GF-D8 (cell line): ENCODE measurements around the gene CNOT1.
"Not testable (repeated sequence)": the region's sequence is repeated elsewhere in the genome, so short reads cannot be mapped to it uniquely, and the experiment has no call there.

Experiments
- DNase-seq: peaks from one replicate; lab custom pipeline; 2025; lab: John Stamatoyannopoulos, UW

CNOT1 gene

DNA sequence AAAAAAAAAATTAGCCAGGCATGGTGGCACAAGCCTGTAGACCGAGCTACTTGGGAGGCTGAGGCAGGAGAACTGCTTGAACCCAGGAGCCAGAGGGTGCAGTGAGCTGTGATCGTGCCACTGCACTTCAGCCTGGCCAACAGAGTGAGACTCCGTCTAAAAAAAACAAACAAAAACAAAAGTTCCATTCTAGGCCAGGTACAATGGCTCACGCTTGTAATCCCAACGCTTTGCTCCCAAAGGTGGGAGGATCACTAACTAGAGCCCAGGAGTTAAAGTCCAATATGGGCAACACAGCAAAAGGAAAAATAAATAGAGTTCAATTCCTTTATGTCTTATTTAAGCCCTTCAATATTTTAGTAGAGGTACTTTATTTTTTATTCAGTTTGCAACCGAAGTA, 47.5 kb downstream of the CNOT1 start:
- DNase-seq = no peak

GRCh38 chr16:58579587-58579986, 50.0 kb downstream of the CNOT1 start:
- DNase-seq = no peak

GRCh38 chr16:58578642-58579041, 51.0 kb downstream of the CNOT1 start:
- no peak for DNase-seq

- no peak for DNase-seq
These were observed 52.5 kb downstream of the CNOT1 start for GRCh38 chr16:58577141-58577540.

- DNase-seq = no peak
These were observed 54.7 kb downstream of the CNOT1 start for GRCh38 chr16:58574895-58575294.

DNA sequence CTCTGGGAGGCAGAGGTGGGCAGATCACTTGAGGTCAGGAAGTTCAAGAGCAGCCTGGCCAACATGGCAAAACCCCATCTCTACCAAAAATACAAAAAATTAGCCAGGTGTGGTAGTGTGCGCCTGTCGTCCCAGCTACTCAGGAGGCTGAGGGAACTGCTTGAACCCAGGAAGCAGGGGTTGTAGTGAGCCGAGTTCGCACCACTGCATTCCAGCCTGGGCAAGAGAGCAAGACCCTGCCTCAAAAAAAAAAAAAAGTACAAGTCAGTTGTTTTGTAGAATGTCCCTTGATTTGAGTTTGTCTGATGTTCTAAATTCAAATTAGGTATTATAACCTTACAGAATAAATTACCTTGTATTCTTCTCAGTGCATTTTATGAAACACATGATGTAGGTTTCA, 63.9 kb downstream of the CNOT1 start:
- not testable (repeated sequence) for DNase-seq

DNA sequence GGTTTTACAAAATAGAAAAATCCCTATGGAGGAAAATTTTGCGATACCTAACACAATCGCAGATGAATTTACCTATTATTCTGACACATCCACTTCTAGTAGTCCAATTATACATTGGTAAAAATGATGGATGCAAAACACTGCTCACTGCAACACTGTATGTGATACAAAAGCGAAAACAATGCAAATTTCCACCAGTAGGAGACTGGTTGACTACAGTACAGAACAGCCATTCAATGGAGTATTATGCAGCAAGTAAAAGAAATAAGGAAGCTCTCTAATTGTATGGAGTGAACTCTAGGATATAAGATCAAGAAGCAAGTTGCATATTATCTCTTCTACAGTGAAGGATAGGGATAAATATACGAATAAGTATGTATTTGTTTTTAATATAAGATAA, 65.9 kb downstream of the CNOT1 start:
- DNase-seq = no peak

- DNase-seq = no peak
These were observed 66.4 kb downstream of the CNOT1 start for GRCh38 chr16:58563235-58563634.

- no peak for DNase-seq
These were observed 72.9 kb downstream of the CNOT1 start for GRCh38 chr16:58556678-58557077.

- DNase-seq = no peak
These were observed 78.1 kb downstream of the CNOT1 start for GRCh38 chr16:58551496-58551895.

DNA sequence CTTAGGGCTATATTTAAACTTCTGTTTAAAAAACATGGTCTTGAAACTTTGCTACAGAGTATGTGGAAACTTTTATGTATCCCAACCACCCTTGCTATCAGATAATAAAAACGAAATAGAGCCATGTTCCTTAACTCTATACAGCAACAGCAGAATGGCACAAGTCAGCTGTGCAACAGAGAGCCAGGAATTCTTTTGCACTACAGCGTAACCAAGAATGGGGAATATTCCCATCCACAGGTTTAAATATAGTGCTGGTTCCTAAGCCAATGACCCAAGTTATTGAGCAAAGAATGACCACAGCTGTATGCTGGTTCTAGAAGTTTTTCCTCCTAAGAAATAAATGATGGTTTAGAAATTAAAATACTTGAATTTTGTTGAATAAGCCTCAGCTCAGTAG, 81.2 kb downstream of the CNOT1 start:
- DNase-seq = no peak

DNA sequence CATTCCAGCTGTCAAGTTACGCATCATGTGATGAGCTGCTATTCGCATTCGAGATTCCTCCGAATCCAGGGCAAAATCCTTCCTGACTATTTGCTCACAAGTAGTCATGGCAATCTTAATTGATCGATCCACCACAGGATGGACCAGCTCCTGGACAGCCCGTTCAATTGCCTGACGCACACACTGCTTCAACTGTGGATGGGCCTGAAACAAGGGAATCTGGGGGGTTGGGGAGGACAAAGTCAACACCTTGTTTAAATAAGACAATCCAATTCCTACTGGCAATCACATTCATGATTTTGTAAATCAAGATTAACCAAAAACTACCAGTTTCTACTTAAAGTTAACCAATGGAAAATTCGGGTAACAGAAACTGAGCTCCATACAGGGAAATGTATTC, 85.9 kb downstream of the CNOT1 start:
- no peak for DNase-seq

DNA sequence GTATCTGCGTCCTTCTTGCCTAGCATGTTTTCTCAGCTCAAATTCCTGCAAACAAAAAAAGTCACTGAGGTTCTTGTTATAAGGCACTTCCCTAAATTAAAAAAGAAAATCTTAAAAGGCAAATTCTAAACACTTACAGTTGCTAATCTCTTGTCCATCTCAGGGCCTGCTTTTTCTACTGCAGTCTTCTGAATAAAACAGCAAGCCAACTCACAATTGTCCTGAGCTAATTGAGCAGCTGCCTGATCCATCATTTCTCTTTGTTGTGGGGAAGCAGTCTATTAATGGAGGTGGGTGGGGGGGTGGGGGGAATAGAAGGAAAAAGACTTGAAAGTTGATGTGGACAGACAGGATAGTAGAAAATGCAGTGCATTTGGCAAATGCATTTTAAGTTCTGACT, 87.3 kb downstream of the CNOT1 start:
- no peak for DNase-seq

DNA sequence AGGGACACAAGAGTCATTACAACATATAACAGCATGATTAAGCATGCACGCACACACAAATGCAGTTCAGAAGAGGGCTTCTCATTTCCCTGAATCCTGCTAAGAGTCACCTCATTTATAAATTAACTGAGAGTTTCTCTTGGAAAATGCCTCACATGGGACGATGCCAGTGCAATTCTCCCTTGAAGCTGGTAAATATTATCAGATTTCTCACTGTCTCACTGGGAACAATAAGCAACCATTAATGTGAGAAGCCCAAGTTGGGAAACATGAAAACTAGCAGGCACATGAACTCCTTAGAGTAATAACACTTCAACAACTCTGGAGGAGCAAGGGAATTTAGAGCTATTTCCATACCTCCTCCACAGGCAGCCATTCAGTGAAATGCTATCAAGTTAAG, 87.9 kb downstream of the CNOT1 start:
- DNase-seq = no peak

- DNase-seq = no peak
These were observed 92.3 kb downstream of the CNOT1 start for GRCh38 chr16:58537124-58537906.

- DNase-seq = no peak
These were observed 93.3 kb downstream of the CNOT1 start for GRCh38 chr16:58536278-58536677.

GRCh38 chr16:58535100-58535499, 94.5 kb downstream of the CNOT1 start:
- no peak for DNase-seq

DNA sequence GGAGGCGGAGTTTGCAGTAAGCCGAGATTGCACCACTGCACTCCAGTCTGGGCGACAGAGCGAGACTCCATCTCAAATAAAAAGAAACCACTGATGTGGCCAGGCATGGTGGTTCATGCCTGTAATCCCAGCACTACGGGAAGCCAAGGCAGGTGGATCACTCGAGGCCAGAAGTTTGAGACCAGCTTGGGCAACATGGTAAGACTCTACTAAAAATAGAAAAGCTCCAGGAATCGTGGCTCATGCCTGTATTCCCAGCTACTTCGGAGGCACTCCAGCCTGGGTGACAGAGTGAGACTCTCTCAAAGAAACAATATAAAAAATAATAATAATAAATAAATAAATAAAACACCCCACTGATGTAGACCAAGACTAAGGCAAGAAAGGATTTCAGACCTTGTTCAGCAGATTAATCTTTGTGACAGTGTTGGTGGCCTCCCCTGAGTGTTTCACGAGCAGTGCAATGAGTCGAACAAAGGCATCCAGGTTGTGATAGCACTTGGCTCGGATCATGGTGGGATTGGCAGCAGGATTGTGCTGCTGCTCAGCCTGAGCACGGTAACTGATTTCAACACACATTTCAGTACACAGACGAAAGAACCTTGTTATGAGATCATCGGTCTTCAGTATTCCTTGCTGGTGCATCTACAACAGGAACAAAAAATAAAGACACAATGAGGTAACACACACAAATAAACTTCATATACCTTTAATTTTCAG, 95.7 kb downstream of the CNOT1 start:
- no peak for DNase-seq

DNA sequence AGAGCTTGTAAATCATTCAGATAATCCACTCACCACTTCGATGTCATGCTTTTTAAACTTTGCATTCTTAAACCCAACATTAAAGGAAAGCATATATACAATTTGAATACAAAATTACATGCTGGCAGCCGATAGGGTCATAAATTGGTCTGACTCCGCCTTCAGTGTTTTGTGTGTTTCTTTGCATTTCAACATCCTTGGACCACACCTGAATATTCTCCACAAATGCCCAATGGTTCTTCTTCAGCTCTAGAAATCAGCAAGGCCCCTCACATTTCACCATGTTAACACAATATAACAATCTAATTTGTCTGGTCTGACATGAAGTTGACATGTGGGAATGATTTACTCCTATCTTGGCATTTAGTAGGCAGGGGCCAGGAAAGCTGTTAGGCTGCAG, 97.2 kb downstream of the CNOT1 start:
- DNase-seq = no peak

GRCh38 chr16:58530179-58530578, 99.4 kb downstream of the CNOT1 start:
- DNase-seq = no peak

DNA sequence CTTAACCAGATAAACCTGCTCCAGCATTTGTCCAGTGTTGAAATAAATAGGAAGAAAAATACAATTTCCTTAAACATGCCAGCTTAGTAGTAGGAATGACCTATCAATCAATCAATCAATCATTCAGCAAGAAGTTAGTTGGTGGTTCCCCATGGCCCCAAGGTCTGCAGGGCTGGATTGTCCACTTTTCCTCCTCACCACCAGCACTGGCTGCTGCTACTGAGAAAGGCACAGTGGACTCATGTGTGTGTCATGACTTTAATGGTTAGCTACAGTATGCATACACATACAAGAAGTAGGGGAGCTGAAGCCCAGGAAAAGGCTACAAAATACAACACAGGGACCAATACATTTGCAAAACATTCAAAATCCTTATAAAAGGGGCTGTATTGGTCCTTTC, 109.9 kb downstream of the CNOT1 start:
- no peak for DNase-seq

DNA sequence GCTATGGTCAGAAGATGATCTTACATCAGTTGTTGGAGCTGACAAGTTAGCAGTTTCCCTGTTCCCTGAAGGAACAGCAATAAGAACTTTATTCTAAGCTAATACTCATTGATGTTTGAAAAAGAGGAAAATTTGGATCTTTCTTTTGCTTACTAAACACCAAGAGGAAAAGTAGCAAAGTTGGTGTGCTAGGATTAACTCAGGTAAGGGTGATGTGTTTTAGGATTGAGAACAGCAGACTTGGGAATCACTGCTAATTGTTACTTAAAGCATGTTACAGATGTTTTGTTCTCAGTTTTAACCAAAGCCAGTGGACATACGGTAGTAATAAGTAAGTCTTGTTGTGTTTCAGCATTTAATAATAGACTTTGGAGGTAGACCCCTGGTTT, 110.7 kb downstream of the CNOT1 start:
- DNase-seq = no peak

GRCh38 chr16:58518083-58518979, 111.3 kb downstream of the CNOT1 start:
- no peak for DNase-seq
